Type B pancreatic cell (in vitro differentiated cells): ENCODE results near the gene LMF2. TPM values are rescaled to one million over a fixed set of nuclear protein-coding genes. Genes with fewer than 3 reads are reported as not detected.
A peak's percentile ranks its signal among the peaks of the same experiment; 100 is the strongest.

Experiments used
- DNase-seq: peaks from one replicate; pipeline ENCODE4 v3.0.0; 2021; ENCODE audit warnings: mixed read lengths; ENCODE audit not compliant: unreplicated experiment; ENCODE audit errors: extremely low spot score
- H3K27ac Mint-ChIP-seq: 2 replicates; pipeline ENCODE4 v1.8.0; 2021; ENCODE audit warnings: mild to moderate bottlenecking, mixed read lengths
- H3K27me3 Mint-ChIP-seq: 2 replicates; pipeline ENCODE4 v1.8.0; 2021; ENCODE audit warnings: mixed read lengths
- H3K36me3 Mint-ChIP-seq: 2 replicates; pipeline ENCODE4 v1.8.0; 2021; ENCODE audit warnings: mixed read lengths
- H3K4me1 Mint-ChIP-seq: one replicate; pipeline ENCODE4 v1.8.0; 2021; ENCODE audit warnings: mixed read lengths; ENCODE audit not compliant: unreplicated experiment
- H3K4me3 Mint-ChIP-seq: 2 replicates; pipeline ENCODE4 v1.8.0; 2021; ENCODE audit warnings: mild to moderate bottlenecking, mixed read lengths
- H3K9me3 Mint-ChIP-seq: 2 replicates; pipeline ENCODE4 v1.8.0; 2021; ENCODE audit warnings: mixed read lengths
- CTCF ChIP-seq: fragments of 200-600 bp; sonication (generic); conservative IDR thresholded peaks from 2 replicates; pipeline ENCODE4 v1.5.0; 2021; ENCODE audit warnings: antibody characterized with exemption, mild to moderate bottlenecking
- long read RNA-seq: library from polyadenylated mRNA; unstranded; transcript quantifications from one replicate; pipeline ENCODE4 v2.0.0, GENCODE V29; 2020
- total RNA-seq: library from RNA; stranded (reverse); gene quantifications from 2 replicates; pipeline ENCODE4 v1.2.1, GENCODE V29; 2021; ENCODE audit warnings: low replicate concordance

The LMF2 gene
- total RNA-seq, result 65.5 and 74.0 TPM in 2 replicates
- long read RNA-seq, partial matches to known transcripts, result 0 of 2 reads
- long read RNA-seq, other reads (novel, unspliced or antisense), result 0 of 2 reads

- H3K4me3 Mint-ChIP-seq, result peak within 1 kb of the TSS; percentile 93
- DNase-seq, result peak; percentile 96
- H3K4me1 Mint-ChIP-seq, result peaks cover 9% of the 10 kb centered on the region
- no peaks in the 10 kb centered on the region for H3K9me3 Mint-ChIP-seq
- peak within 1 kb of the TSS; percentile 89 for H3K27ac Mint-ChIP-seq
- no peaks in the 10 kb centered on the region for H3K27me3 Mint-ChIP-seq
- H3K36me3 Mint-ChIP-seq, result no peaks in the 10 kb centered on the region
- no peak for TF ChIP-seq CTCF
Measured at GRCh38 chr22:50507421-50507990, at the start of gene LMF2. Gene LMF2 (minus strand): TSS chr22:50507702. CDS start chr22:50507675, 27 bp downstream.

GRCh38 chr22:50556703-50557102 lies 49.2 kb upstream of the LMF2 start:
- H3K36me3 Mint-ChIP-seq, result no peaks in the 10 kb centered on the region
- no peak overlapping the region for H3K27ac Mint-ChIP-seq
- no peak overlapping the region for H3K4me3 Mint-ChIP-seq
- H3K9me3 Mint-ChIP-seq, result no peaks in the 10 kb centered on the region
- TF ChIP-seq CTCF, result no peak
- H3K27me3 Mint-ChIP-seq, result peaks cover 43% of the 10 kb centered on the region
- DNase-seq, result no peak
- no peaks in the 10 kb centered on the region for H3K4me1 Mint-ChIP-seq

- TF ChIP-seq CTCF, result no peak
- Mint-ChIP-seq H3K4me3 (no peak overlapping the region), H3K9me3 (no peaks in the 10 kb centered on the region), H3K4me1 (no peaks in the 10 kb centered on the region), H3K36me3 (no peaks in the 10 kb centered on the region), H3K27me3 (peaks cover 20% of the 10 kb centered on the region), H3K27ac (no peak overlapping the region)
- DNase-seq, result no peak
Measured at GRCh38 chr22:50553310-50553709, 45.8 kb upstream of the LMF2 start.

GRCh38 chr22:50551160-50551752 lies 43.8 kb upstream of the LMF2 start:
- TF ChIP-seq CTCF, result no peak
- H3K4me1 Mint-ChIP-seq, result no peaks in the 10 kb centered on the region
- no peaks in the 10 kb centered on the region for H3K36me3 Mint-ChIP-seq
- H3K27me3 Mint-ChIP-seq, result peaks cover 12% of the 10 kb centered on the region
- no peaks in the 10 kb centered on the region for H3K9me3 Mint-ChIP-seq
- H3K27ac Mint-ChIP-seq, result no peak overlapping the region
- no peak overlapping the region for H3K4me3 Mint-ChIP-seq
- no peak for DNase-seq

GRCh38 chr22:50550395-50550794 lies 42.9 kb upstream of the LMF2 start:
- Mint-ChIP-seq H3K9me3 (no peaks in the 10 kb centered on the region), H3K4me1 (no peaks in the 10 kb centered on the region), H3K4me3 (no peak overlapping the region), H3K36me3 (no peaks in the 10 kb centered on the region), H3K27ac (no peak overlapping the region), H3K27me3 (peaks cover 6% of the 10 kb centered on the region)
- no peak for TF ChIP-seq CTCF
- DNase-seq, result no peak
